Fibroblast of skin of right quadriceps (primary cell): ENCODE data around the gene CKAP2L.

Experiments used
- DNase-seq: peaks from one replicate; pipeline ENCODE4 v3.0.0-alpha.2; 2013

CKAP2L gene

GRCh38 chr2:112760149-112760548 lies 4.3 kb downstream of the CKAP2L start:
- DNase-seq: no peak

GRCh38 chr2:112758711-112759110 lies 5.7 kb downstream of the CKAP2L start:
- DNase-seq: no peak

GRCh38 chr2:112757265-112757664 lies 7.1 kb downstream of the CKAP2L start:
- no peak for DNase-seq

- no peak for DNase-seq
These were observed 8.2 kb downstream of the CKAP2L start for GRCh38 chr2:112756207-112756606.

GRCh38 chr2:112755444-112755843 lies 9.0 kb downstream of the CKAP2L start:
- no peak for DNase-seq

DNA sequence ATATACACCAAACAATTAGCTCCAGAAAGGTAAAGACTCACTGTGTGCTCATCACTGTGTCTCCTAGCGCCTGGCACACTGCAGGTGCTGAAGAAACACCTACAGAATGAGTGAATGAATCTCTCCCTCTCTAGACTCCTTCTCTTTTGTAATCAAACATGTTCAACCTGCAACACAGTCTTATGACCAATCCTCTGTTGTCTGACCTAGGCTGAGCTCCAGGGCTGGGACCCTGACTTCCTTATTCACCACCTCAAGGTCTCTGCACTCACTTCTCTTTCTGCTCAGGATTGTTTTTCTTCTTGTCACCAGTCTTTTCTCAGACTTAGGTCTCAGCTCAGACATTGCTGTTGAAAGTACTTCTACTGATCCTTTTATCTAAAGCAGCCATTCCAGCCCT lies 9.8 kb downstream of the CKAP2L start:
- no peak for DNase-seq

GRCh38 chr2:112752667-112753066 lies 11.7 kb downstream of the CKAP2L start:
- DNase-seq: no peak

DNA sequence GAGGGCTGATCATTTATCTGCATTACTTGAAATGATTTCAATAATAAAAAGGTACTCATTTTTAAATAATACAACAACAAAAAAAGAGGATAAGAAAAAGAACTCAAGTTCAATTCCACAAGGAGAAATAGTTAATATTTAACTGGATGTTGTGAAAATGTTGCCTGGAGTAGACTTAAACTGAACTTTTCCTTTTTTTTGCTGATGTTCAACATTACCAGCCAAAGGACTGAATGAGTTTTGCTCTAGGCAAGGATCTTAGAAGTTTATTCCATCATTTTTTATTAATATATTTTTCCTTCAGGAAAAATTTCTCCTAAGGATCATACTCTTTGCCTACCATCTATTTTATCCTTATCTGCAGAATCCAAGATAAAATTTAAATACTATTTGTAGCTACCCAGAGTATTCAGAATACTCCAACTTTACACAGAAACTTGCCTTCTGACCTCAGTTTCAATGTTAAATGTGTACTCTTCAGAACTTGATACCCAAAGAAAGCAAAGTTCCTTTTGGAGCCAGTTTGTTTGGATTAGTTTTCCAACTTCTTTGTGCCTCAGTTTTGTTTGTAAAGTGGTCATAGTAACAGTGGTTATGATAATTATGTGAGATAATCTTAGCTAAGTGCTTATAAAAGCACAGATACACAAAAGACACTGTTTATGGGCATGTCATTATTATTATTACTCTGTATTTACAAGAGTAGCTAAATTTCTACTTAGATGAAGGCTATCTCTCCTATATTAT lies 12.8 kb downstream of the CKAP2L start:
- no peak for DNase-seq

- DNase-seq: peak; percentile 21
These were observed 13.9 kb downstream of the CKAP2L start for GRCh38 chr2:112750560-112750843.

- DNase-seq: peak; percentile 66
These were observed 14.5 kb downstream of the CKAP2L start for GRCh38 chr2:112749755-112750559.

DNA sequence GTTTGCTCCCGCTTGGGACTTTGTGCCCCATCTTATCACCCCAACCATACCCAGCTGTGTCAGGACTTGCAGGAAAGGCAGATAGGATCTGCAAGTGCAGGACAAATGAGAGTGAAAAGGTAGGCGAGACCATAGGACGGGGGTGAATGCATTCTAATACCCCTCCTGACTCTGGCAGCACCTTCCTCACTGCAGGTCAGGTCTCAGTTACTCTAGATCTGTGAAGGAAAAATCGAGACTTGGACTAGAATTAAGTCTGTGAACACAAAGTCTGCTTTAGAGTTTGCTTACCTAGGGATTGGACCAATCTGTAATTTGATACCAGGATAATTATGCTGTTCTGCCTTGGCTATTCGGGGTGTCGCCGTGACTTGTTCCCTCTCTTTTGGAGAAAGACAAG lies 23.9 kb downstream of the CKAP2L start:
- no peak for DNase-seq

GRCh38 chr2:112737542-112738232 lies 26.7 kb downstream of the CKAP2L start:
- no peak for DNase-seq

DNA sequence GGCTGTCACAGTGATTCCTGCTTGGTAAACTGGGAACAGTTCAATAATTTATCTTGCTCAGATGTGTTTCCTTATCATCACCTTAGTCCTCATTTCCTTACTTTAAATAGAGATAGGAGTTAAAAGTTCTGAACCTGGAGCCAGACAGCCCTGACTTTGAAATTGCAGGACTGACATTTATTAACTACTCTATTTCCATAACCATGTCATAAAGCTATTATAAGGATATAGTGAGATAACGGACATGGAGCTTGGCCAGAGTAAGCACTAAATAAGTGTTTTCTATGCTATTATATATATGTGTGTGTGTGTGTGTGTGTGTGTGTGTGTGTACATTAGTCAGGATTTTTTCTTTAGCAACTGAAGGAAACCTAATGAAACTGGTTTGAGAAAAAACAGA lies 30.5 kb downstream of the CKAP2L start:
- no peak for DNase-seq

DNA sequence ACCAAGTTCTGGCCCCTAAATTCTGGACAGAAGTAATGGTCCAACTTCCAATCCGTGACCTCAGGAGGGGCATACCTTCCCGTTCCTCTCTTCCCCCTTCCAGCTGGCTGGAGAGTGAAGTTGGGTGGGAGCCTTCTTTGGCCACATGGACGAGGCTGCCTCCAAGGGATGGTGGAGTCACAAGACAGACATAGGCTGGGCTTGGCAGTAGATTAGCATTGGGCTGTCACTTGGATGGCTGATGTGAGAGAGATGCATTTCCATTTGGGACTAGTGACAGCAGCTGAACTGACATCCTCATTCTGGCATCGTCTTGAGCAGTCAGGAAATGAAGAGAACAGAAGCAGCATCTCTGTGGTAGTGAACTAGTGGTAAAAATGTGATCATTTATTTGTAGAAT lies 31.0 kb downstream of the CKAP2L start:
- no peak for DNase-seq

- DNase-seq: no peak
These were observed 32.9 kb downstream of the CKAP2L start for GRCh38 chr2:112731479-112731878.

GRCh38 chr2:112730791-112731190 lies 33.6 kb downstream of the CKAP2L start:
- no peak for DNase-seq

- no peak for DNase-seq
These were observed 34.2 kb downstream of the CKAP2L start for GRCh38 chr2:112730216-112730615.

DNA sequence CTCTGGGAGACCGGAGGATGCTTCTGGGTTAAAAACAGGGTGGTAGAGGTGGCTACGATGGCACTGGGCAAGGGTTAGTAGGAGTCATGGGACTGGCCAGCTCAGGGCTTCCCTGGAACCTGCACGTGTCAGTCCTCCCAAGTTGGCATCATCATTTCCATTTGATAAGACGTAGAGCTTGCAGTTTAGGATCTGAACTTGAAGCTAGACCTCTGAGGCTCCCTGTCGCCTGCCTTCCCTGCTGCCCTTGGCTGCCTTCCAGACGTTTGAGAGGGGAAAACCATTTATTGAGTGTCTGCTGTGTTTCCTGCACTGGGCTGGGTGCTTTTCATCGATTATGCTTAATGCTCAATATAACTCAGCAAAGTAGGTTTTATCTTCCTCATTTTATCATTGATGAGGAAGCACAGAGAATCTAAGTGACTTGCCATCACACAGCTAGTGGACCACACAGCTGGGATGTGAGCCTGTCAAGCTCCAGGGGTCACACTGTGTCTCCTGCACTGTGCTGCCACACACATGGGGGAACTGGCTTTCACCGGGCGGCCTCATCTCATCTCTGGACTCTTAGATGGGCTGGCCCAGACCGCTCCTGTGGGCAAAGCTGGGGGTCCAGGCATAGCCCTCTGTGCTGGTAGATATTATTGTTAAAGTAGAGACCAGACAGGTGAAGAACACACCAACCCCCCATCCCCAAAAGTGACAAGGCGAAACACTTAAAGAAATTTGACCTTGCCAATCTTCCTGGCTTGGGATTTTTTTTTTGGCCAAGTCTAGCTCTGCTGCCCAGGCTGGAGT lies 35.8 kb downstream of the CKAP2L start:
- DNase-seq: no peak

- DNase-seq: no peak
These were observed 36.4 kb downstream of the CKAP2L start for GRCh38 chr2:112728029-112728362.

DNA sequence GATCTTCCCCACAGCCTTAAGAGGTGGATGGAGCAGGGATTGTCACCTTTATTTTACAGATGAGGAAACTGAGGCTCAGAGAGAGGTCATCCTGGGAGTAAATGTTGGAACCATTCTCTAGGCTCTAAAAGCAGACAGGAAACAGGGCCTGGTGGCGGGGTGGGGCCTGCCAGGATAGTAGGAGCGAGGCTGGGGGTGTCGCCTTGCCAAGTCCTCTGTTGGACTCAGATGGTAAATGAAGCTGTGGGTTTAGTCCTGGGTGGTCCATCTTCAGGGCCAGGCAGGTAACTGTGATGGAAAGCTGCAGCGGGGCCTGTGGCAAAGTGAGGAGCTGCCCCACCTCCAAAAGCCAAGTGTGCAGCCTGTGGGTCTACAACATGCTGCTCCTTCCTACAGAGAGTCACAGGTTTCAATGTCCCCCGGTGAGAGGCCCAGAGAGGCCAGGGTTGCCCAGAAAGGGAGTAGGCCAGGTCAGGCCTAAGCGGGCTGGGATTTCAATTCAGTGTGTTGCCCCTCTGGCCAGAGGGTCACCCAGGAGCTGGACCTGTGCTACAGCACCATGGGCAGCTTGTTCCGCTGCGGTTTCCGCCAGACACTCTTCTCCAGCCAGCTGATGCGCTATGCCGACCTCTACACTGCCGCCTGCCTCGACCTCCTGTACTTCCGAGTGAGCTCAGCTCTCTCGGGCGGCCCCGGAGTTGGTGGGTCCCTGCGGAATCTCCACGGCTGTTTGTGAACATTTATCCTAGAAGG lies 37.0 kb downstream of the CKAP2L start:
- no peak for DNase-seq

GRCh38 chr2:112726487-112727190 lies 37.8 kb downstream of the CKAP2L start:
- DNase-seq: peak; percentile 85
